ENCODE data around the gene FASN.
A peak's percentile ranks its signal among the peaks of the same experiment; 100 is the strongest.

Gene FASN

DNA sequence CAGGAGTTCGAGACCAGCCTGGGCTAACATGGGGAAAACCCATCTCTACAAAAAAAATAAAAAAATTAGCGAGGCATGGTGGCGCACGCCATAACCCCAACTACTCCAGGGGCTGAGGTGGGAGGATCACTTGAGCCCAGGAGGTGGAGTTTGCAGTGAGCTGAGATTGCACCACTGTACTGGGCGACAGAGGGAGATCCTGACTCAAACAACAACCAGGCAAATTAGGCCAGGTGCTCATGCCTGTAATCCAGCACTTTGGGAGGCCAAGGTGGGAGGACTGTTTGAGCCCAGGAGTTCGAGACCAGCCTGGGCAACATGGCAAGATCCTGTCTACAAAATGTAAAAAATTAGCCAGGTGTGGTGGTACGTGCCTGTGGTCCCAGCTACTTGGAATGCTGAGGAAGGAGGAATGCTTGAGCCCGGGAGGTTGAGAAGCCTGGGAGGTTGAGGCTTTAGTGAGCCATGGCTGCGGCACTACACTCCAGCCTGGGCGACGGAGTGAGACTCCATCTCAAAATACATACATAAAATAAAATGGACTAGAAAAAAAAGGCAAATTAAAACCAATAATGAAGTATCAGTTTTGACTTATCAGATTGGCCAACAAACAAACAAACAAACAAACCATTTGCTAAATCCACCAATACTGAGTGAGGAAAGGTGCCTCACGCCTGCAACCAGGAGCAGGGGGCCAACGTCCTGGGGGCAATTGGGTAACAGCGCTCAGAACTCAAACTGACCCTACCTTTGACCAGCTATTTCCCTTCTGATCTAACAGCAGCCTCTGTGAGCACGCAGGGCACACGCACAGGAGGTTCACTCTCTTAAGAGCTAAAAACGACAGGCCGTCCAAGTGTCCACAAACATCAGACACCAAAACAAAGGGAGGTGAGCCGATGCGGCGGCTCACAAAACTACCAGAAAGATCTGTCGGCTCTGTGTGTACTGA is 19.4 kb upstream of the FASN start:
- DNase-seq: no peak

DNA sequence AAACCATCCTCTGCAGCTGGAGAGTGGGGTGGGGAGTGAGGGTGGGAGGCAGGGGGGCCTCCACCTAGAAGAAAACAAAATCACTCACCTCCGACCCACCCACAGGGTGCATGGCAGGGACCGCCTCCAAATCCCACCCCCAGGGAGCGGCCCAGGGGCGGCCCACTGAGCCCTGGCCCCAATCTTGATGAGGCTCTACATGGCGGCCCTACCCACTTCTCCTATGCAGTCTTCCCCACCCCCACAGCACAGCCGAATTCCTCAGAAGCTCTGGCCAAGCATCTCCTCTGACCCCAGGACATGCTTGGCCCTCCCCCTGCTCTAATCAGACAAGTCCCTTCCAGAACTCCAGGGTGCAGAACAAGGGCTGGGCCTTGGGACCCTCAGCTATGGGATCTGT is 18.2 kb upstream of the FASN start:
- DNase-seq: no peak

DNA sequence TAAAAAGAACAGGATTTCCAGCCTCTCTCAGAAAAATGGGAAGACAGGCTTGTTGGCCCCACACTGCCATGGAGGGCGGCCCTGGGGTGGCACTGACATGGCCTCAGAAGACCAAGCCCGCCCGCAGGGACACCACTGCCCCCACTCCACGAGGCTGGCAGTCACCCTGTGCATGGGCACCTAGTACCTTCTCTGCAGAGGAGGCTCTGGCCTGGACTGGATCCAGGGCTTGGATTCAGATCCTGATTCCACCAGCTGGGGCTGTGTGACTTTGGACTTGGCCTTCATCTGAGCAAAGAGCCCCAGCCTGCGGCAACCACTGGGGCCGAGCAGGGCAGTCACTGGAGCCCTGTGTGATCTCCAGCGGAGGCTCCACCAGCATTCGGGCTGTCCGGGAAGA is 16.8 kb upstream of the FASN start:
- no peak for DNase-seq

DNA sequence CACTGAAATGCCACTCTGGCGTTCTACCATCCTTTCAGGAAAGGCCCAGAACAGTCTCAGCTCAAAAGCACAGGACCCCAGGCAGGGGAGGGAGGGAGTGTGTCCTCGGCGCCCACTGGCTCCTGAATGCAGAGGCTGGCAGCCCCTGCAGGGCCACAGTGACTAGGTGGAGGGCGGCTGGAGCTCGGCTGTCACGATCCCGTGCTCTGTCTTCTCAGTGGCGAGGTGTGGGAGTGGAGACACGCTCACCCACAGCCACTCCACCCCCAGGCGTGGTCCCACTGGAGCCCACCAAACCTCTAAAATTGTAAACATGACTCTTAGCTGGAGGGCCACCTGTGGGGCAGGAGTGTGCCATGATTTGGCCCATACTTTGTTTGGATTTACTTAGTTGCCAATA is 16.4 kb upstream of the FASN start:
- DNase-seq: no peak

DNA sequence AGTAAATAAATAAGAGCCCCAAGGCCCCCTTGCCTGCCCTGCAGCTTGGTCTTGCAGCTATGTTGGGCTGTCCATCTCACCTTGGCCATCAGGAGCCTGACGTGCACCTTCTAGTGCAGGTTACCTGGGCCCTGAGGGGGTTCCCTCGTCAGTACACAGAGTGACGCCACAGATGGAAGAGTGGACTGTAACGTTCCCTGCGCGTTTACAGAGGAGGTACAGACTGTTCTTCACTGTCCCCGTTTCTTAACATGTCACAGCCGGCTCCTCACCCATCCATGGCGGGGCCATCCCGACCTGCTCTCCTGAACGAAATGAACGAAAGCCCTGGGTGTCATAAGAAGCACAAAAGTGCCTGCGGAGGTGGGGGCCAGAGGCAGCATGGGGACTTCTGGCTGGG is 15.9 kb upstream of the FASN start:
- no peak for DNase-seq

DNA sequence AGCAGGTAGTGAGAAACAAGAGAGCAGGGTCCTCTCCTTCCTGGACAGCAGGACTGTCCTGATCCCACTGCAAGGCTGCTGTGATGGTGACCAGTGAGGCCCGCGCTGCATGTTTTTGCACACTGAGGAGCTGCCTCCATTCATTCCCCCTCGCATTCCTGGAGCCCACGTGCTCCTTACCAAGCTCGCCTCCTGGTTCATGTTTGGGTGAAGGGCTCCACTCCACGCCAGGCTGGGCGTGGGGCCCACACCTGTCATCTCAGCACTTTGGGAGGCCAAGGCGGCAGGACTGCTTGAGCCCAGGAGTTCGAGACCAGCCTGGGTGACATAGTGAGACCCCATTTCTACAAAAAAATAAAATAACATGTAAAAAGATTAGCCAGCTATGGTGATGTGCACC is 15.4 kb upstream of the FASN start:
- DNase-seq: no peak

DNA sequence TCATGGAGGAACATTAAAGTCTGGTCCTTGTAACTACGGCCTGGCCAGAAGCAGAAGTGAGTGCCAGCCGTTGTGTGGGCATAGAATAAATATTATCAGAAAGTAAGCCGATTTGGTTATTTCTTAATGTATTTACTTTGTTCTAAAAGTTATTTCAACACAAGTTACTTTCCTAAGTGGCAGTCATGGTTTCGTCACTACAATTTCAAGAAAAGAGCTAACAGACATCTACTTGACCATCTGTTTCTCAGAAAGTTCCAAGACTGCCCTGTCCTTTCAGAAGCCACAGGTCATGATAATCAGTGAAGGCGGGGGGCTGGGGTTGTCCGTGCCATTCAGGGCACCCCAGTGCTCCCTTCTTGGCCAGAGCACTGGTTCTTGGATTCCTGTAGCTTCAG is 14.9 kb upstream of the FASN start:
- peak; percentile 61 for DNase-seq

DNA sequence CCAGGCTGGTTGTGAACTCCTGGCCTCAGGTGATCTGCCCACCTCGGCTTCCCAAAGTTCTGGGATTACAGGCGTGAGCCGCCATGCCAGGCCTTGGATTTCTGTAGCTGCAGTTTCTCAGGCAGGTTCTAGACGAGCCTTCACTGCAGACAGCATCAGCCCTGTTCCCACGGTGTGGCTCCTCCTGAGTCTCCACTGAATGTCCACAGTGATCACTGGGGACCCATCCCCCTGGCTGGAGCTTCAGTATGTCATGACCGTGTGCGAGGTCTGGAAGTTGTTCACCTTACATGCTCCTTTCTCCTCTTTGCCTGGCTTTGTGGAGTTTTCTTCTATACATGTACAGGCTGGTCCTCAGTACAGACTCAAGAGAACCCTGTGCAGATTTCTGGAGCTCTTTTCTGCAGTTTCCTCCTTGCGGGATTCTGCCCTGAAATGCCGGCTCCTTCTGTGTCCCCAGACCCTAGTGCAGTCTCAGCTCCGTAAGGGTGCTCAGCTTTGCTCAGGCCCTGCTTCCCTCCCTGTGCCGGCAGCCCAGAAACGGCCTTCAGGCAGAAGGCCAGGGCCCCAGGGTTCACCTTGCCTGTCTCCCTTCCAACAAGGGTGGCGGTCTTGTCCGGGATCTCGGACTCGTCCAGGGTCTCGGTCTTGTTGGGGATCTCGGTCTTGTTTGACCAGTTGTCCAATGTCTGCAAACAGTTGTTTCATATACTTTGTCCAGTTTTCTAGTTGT is 14.3 kb upstream of the FASN start:
- DNase-seq: no peak

DNA sequence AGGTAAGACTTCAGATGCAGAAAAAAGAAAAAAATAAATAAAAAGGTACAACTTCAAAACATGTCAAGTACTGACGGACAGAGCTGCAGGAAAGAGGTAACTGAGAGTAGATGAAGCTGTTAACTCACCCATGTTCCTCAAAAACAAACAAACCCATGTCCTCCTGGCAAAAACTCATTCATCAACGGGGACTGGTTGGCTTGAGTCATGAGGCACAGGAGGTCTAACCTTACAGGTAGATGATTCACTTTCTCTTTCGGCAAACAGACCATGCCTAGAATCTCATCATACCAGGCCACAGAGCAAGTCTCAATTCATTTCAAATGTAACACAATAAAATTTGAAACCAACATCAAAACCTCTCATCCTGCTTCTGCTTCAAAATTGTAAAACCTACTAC is 12.3 kb upstream of the FASN start:
- DNase-seq: no peak

DNA sequence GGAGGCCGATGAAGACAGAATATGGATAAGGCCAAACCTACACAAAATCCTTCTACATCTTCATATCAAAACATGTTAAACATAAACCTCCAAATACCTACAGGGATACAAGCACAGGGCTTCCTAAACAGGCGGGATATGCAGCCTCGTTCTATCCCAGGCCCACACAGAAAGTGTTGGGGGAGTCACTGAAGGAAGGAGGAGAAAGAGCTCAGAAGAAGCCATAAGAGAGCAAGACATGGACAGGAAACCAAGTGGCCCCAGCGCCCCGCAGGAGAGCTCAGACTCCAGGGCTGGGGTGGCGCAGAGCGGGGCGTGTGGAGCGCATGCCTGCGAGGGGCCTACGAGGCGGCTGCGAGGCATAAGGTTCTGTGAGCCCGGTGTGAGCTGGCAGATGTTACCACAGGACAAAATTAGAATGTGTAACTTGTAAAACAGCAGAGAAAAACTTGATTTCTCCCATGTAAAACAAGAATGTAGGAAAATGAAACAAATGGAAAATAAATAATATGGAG is 11.0 kb upstream of the FASN start:
- DNase-seq: no peak

DNA sequence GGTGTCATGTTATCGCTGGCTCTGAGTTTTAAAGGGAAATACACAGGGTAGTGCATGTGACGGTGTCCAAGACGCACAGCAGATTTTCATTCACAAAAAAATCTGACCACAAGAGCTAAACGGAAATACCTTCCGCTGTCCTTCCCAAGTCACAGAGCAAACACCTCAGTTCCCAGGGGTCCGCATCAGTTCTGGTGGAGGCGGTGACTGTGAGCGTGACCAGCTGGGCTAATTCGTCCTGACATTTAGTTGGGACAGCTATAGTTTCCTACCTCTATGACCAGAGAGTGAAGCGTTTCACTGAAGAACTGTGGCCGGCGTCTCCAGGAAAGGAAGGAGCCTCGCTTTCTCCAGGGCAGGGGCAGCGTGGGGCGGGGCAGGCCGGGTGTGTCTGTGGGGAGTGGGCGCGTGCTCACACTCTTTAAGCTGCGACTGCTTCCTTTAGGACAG is 10.5 kb upstream of the FASN start:
- DNase-seq: no peak

DNA sequence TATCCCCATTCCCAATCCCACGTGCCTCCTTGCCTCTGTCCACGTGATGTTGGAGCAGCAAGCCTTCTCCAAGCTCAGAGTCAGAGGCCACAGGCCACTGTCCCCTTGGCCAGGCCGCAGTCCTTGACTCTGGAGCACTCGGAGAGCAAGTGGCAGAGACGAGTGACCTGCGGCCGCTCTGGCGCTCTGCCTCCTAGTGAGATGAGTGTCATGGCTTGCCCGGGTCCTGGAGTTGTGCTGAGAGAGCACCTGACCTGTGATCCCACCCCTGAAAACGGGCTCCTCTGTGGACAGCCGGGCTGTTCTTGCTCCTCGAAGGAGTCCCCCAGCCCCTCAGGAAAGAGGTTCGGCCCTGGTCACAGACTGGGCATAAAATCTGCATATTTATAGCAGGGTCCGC is 10.0 kb upstream of the FASN start:
- DNase-seq: no peak

DNA sequence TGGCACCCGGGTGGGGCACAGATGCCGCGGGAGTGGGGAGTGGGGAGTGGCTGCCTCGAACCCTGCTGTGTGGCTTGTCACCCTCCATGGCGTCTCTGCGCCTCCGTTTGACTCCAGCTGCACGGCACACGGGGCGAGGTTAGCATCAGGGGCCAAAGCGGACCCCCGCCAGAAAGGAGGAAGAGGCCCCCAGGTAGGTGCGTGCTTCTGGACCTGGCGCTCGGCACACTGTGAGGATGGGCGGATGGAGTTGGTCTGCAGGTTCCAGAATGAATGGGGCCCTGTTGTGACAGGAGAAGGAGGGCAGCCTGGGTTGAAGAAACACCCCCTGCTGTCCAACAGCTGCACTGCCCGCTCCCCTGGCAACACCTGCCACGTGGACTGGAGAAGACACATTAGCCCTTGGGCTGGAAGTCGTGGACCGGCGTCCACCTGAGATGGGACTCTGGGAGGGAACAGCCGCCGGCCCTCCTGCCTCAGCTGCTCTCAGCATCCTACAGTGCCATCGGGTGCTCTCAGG is 9.4 kb upstream of the FASN start:
- peak; percentile 63 for DNase-seq

DNA sequence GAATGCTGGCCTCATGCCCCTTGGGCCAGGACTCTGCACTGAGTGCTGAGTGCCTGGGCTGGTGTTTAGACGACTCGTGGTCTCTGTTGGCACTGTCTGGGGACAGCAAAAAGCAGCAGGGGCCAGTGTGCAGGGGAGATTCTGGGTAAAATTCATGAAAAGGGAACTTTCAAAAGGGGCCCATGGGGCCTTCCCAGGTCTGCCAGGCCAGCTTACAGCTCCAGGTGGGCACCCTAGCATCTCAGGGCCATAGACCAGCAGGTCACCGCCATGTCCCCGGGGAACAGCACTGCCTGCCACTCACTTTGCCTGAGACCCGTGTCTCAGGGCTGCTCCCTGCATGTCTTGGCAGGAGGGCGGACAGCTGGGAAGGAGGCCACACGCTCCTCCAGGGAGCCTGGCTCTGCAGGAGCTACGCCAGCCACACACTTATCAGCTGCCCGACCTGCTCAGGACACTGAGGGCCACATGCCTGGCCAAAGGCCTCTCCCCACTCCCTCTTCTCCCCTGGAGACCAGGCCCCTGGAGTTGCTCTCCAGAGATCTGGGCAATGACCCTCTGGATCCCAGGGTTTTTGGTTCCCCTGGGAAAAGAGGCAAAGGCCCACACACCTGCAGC is 8.8 kb upstream of the FASN start:
- no peak for DNase-seq

DNA sequence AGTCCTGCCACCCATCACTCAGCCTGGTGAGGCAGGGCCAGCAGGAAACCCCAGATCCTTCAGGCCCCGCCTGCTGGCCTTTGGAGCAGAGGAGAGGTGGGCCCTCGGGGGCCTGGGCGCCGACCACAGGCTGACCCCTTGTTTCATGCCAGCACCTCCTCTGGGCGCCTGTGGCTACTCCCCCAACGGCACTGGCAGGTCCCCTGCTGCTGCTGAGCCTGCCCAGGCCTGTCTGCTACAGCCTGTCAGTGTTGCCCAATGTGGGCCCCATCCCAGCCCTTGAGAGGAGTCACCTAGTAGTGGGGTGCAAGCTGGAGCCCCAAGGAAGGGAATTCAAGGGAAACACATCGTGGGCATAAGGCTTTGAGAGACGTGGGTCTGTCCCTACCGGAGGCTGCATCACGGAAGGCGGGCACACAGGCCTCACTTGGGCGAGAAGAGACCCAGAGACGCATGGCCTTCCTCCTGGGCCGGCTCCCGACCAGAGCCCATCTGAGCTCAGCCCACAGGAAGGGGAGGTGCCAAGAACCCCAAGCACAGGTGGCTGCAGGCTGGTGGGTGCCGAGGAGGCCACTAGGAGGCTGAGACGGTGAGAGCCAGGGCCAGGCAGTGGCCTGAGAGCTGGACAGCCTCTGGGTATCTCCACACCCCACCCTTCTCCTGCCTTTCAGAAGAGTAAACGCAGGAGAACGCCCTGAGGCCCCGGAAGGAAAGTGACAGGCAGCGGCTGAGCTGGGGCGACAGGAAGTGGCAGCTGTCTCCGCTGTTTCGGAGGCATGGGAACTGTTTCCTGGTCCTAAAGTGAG is 8.0 kb upstream of the FASN start:
- peak; percentile 94 for DNase-seq

DNA sequence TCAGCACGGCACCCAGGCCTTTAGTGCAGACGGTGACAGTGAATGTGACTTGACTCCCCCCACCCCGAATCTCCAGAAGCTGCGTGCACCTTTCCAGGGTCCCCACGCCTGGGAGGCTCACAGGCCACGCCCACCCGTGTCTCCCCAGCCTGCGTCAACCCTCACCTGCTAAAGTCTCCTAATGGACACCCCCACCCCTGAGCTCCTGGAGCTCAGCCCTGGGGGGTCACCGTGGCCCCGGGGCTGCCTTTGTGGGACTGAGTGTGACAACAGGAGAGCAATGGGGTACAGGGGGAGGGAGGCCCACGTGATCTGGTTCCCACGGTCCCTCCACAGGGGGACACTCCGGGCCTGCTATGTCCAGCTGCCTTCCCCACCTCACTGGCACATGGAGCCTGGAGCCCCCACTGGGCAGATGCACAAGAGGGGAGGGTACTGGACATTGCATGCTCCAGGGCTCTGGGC is 7.4 kb upstream of the FASN start:
- no peak for DNase-seq

DNA sequence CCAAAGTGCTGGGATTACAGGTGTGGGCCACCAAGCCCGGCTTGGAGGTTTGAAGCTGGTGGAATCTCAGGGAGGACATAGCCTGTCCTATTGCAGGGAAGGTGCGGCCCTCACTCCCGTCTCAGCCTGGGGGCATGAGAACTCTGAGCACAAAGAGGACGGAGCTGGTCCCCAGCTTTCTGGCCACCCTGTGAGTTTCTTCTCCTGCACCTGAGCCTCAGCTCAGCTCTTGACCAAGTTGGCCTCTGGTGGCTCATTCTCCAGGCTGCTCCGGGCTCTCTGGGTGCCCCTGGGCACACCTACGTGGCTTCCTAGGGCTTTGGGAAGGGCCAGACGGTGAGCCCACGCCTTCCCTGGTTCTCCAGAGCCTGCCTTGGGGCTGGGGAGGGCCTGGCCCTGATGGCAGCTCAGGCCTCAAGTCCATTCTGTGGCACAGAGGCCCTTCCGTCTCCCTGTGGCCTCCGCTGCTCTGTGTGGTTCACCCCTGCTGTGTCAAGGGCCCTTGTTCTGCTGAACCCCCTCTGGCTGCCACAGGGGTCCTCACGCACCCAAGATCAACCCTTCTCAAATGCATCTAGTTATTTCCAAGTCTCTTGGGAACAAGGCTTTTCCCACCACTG is 6.9 kb upstream of the FASN start:
- DNase-seq: no peak

DNA sequence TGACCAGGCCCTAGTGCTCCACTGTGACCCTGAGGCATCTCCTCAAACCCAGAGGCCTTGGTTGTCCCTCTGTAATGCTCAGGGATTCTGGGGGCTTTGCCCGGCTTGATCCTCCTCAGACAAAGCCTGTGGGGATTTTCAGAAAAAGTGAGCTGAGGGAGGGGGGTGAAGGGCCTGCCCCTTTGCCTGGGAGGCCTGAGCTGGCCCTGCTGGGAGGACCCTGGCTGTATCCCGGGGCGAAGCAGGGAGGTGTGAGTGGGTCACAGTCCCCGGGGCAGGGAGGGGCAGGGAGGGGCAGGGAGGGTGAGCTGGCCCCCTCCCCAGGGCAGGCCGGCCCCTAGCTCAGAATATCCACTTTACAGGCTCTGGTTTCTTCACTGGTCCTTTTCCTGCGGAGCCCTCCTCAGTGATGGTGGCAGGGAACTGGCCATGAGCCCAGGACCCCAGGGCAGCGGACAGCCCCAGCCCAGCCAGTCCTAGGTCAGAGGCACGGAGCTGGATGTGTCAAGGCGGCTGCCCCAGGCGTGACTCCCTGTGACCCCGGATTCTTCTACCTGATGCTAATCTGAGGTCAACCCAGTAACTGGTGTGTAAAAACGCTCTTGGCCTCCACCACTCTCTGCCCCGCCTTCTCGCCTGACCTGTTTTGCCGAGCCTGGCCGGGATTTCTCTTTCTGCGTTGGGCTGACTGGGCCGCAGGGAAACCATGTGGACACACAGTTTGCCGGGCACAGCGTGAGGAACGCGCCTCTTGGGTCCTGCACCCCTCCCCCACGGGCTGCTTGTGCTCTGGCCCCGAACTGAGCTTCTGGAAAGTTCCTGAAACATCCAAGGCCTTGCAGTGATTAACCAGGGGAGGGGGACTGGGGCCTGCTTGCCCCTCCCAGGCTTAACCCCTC is 5.8 kb upstream of the FASN start:
- DNase-seq: no peak

DNA sequence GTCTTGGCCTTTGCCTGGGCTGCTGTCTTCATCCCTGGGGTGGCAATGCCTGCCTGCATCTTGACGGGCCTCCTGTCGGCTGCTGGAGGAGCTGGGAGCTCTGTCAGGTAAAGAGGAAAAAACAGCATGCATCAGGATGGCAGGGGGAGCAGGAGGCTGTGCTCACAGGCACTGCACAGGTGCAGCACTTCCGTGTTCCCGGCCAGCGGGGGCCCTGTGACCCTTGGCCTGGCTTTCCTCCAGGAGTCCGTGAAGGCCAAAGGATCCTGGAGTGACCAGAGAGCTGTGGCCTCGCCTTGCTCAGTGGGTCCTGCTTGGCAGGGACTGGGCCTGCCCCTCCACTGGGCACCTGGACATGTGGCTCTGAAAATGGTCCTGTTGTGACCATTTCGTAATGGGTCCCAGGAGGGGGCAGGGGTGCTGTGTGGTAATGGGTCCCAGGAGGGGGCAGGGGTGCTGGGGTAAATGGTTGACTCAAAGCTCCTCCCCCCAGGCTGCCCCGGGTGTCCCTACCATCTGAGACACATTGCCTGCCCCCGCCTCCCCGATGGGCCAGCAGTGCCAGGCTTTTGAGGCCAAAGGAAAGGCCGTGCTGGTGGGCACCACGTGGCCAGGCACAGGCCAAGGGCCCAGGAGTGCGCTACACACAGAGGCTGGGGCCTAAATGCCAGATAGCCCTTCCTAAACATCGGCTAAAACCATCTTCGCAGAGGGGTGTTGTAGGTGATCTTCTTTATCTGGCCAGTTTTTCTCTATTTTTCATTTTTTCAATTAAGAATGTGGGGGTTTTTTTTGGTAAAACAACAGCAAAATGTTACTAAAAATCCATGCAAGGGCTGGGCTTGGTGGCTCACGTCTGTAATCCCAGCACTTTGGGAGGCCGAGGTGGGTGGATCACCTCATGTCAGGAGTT is 4.0 kb upstream of the FASN start:
- no peak for DNase-seq

DNA sequence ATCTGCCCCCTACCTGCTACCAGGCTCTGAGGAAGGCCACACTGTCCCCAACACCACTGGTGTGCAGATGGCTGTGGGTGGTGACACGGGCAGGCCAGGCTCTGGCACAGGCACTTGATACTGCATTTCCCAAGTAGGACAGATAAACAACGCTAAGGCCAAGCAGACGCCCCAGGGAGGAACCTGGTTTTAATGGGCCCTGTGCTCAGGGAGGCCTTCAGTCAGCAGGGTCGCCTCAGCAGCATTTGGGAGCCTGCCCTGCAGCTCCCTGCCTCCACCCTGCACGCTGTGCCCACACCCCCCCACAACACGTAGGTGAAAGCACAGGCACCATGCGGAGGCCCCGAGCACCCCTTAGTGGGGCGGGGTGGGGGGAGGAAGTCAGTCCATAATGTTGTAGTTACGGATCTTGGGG is 3.3 kb upstream of the FASN start:
- no peak for DNase-seq

Data from hematopoietic multipotent progenitor cell treated with erythropoietin and hydrocortisone succinate and interleukin-3 and kit ligand, for 4 days (in vitro differentiated cells).